NOMO-1 (cell line): Measurements from ENCODE around the gene MAPKBP1.

Experiments used
- DNase-seq, 2 experiments: peaks; one replicate each; lab custom pipeline; 2025; ENCODE audit not compliant: unreplicated experiment in 2 of 2; lab: John Stamatoyannopoulos, UW

Gene MAPKBP1

GRCh38 chr15:41782371-41783282, 8.3 kb downstream of the MAPKBP1 start:
- DNase-seq = no peak

- no peak for DNase-seq
These were observed 9.0 kb downstream of the MAPKBP1 start for GRCh38 chr15:41783296-41783695.

- no peak for DNase-seq
These were observed 14.0 kb downstream of the MAPKBP1 start for GRCh38 chr15:41788262-41788661.

- DNase-seq = no peak
These were observed 15.0 kb downstream of the MAPKBP1 start for GRCh38 chr15:41789236-41789635.

- no peak for DNase-seq
These were observed 15.4 kb downstream of the MAPKBP1 start for GRCh38 chr15:41789662-41790061.

GRCh38 chr15:41790169-41790568, 15.9 kb downstream of the MAPKBP1 start:
- no peak for DNase-seq

GRCh38 chr15:41790756-41791546, 16.7 kb downstream of the MAPKBP1 start:
- no peak for DNase-seq

- no peak for DNase-seq
These were observed 17.3 kb downstream of the MAPKBP1 start for GRCh38 chr15:41791547-41791937.

- no peak for DNase-seq
These were observed 17.8 kb downstream of the MAPKBP1 start for GRCh38 chr15:41792000-41792637.

- DNase-seq = no peak
These were observed 19.8 kb downstream of the MAPKBP1 start for GRCh38 chr15:41794081-41794480.

- DNase-seq = no peak
These were observed 21.9 kb downstream of the MAPKBP1 start for GRCh38 chr15:41795996-41796856.

GRCh38 chr15:41797201-41797944, 23.1 kb downstream of the MAPKBP1 start:
- DNase-seq = no peak

GRCh38 chr15:41798607-41799487, 24.6 kb downstream of the MAPKBP1 start:
- DNase-seq = no peak

GRCh38 chr15:41799488-41799805, 25.2 kb downstream of the MAPKBP1 start:
- no peak for DNase-seq

GRCh38 chr15:41801185-41801584, 26.9 kb downstream of the MAPKBP1 start:
- no peak for DNase-seq

- DNase-seq = no peak
These were observed 27.7 kb downstream of the MAPKBP1 start for GRCh38 chr15:41801850-41802455.

- no peak for DNase-seq
These were observed 30.1 kb downstream of the MAPKBP1 start for GRCh38 chr15:41804361-41804760.

GRCh38 chr15:41804916-41805666, 30.8 kb downstream of the MAPKBP1 start:
- DNase-seq = no peak
